DMS114 treated with DMSO at 0.1 percent for 48 hours (cell line): Measurements from ENCODE around the gene ANKRD23.
"Not testable (repeated sequence)": the region's sequence is repeated elsewhere in the genome, so short reads cannot be mapped to it uniquely, and the experiment has no call there.

Experiments used
- DNase-seq: peaks from one replicate; lab custom pipeline; 2025; ENCODE audit not compliant: unreplicated experiment; lab: John Stamatoyannopoulos, UW

Gene ANKRD23

DNA sequence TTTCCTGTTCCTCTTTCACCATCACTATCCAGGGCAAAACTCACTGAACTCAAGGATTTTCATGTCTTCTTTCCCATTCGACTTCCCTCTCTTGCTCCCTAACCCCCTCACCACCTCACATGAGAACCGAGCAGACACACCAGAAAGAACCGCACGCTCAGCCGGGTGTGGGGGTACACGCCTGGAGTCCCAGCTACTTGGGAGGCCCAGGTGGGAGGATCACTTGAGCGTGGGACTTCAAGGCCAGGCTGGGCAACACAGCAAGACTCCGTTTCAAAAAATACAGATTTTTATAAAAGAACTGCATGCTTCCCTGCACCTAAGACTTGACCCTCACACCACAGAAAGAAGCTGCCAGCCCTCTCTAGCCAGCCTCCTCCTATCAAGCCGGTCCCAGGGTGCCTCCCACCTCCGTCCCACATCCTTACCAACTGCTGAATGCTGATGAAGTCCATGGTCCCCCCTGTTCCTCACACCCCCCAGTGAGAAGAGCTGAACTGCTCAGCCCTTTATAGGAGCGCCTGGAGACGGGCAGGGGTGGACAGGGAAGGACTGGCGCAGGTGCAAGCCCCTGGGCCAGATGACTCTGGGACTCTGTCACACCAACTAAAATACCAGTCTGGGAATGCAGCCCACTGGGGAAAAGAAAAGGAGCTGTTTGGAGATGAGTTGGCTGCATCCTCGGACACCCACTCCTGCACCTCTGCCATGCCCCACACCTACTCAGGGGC is at the start of gene ANKRD23:
TSS of gene ANKRD23 (minus strand) at position 484 of the 731 bp plus-strand sequence. CDS start at position 455, 29 bp downstream.
- no peak for DNase-seq

DNA sequence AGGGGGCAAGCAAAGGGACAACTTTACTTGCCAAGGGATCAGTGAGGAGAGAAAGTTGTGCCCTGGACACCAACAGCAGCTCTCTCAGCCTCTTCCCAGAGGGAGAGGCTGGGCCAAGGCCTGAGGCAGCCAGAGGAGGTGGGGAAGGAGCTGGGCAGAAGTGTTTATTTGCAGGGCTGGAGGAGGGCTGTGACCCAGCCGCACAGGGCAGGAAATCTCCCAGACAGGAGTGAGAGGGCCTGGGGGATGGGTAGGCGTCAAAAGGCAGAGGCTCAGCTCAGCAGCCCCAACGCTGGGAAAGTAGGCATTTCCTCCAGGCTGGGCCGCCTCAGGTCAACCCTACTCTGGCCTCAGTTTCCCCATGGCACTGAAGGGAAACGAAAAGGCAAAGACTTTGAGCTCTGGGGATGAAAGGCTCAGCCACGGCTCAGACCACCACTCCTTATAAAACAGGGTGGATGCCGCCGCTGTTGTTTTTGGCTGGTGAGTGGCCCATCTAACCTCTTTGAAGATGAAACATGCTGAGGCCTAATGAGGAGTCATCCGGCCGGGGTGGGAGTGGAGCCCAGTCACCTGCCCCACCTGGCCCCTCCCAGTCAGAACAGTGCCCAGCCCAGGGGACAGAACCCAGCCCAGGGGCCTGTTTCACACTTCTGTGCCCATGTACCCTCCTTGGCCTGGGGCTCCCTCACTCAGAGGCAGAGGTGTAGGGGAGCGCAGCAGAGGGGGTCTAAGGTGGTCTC is 47.9 kb upstream of the ANKRD23 start:
- no peak for DNase-seq

DNA sequence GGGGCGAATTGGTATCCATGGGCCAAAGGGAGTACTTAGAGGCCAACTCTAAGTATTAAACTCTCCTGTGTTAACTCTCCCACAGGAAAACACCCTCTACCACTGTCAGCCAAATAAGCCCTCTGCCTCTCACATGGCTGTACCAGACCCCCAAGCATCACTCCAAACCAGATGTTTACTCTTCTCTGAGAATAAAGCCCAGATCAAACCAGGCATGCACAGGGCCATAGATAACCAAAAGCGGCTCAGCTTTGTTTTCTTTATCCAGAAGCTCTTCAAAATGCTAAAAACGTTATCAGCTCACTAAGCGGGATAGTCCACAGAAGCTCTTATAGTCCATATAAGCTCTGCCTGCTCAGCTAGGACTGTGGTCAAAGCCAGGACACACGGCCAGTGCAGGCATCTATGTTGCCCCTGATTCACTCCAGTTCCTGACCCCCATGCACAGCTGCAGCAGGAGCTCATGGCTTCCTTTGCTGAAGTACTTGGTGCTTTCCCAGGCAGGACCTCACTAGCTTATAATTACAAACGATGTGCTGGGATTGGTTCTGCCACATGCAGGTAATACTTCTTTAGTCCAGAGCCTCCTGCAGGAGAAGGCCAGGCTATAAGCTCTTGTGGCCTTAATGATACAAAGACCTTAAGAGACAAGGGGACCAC is 47.0 kb upstream of the ANKRD23 start:
- DNase-seq = no peak

DNA sequence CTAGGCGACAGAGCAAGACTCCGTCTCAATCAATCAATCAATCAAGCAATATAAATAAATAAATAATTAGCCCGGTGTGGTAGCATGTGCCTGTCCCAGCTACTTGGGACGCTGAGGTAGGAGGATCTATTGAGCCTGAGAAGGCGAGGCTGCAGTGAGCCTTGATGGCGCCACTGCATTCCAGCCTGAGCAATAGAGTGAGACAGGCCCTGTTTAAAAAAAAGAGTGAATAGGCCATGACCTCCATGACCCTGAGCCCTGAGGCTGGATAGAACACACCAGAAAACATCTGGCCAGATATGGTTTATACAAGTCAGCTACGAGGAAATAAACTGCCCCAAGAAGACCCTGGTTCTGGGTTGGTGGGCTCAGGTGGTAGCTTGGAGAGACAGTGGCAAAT is 46.4 kb upstream of the ANKRD23 start:
- DNase-seq = no peak

DNA sequence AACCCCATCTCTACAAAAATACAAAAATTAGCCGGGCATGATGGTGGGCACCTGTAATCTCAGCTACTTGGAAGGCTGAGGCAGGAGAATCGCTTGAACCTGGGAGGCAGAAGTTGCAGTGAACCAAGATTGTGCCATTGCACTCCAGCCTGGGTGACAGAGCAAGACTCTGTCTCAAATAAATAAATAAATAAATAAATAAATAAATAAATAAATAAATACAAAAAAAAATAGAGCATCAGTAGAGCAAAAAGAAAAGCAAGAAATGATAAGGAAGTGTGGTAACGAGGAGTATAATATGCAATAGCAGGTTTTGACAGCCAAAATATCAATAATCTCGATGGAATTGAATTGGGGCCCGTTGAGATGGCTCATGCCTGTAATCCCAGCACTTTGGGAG is 45.7 kb upstream of the ANKRD23 start:
- DNase-seq = not testable (repeated sequence)

DNA sequence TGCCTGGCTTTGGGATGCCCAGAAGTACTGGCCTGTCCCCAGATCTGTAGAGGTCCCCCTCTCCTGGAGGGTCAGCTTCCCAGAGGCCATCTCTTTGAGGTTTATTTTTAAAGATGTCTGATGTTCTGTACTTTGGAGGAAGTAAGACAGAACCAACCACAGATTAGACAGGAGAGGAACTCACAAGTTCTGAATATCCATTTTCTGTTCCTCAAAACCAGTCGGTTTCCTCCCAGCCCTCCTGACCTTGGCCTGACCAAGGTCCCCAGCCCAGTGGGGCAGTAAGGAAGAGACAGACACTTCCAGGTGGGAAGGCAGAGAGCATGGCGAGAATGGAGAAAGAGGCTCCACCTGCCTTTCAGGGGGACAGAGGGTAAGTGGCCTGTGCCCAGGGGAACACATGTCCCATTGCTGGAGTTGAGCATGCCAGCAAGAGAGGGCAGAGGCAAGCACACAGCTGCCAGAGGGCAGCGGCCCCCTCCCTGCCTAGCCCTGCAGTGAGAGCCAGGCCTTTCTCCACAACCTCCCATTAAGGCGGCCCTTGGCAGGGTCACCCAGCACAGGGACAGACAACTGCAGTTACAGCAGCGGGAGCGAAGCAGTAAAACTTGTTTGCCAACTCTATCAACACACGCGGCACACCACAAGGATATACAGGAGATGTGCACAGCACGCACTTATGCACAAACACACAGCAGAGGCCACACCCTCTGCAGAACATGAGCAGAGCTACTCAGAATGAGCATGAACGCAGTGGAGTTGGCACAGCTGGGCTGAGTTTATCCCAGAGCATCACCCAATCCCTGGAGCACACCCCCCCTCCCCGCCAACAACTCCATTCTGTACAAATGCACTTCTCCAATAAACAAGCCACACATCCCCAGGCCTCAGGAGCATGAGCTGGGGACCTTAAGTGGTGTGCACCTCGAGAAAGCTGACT is 44.5 kb upstream of the ANKRD23 start:
- DNase-seq = no peak

DNA sequence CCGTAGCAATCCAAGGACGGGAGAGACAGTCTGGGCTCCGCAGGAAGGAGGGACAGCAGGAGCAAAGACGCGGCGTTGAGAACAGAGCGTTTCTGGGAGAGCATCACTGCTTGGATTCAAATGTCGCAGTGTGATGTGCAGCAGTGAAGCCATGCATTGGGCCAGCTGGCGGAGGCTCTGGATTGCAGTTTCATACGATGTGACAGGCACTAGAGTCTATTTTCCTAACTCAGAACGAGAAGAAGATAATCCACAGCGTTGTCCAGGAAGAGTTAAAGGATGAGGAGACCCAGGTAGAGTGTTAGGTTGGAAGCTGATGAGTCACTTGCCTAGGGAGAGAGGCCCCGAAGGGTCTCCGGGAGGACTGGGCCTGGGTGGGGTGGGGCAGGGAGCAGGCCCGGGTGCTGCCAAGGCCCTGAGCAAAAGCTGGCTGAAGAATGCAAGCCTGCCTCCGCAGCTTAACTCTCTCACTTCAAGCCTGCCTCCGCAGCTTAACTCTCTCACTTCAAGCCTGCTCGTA is 43.7 kb upstream of the ANKRD23 start:
- DNase-seq = no peak

DNA sequence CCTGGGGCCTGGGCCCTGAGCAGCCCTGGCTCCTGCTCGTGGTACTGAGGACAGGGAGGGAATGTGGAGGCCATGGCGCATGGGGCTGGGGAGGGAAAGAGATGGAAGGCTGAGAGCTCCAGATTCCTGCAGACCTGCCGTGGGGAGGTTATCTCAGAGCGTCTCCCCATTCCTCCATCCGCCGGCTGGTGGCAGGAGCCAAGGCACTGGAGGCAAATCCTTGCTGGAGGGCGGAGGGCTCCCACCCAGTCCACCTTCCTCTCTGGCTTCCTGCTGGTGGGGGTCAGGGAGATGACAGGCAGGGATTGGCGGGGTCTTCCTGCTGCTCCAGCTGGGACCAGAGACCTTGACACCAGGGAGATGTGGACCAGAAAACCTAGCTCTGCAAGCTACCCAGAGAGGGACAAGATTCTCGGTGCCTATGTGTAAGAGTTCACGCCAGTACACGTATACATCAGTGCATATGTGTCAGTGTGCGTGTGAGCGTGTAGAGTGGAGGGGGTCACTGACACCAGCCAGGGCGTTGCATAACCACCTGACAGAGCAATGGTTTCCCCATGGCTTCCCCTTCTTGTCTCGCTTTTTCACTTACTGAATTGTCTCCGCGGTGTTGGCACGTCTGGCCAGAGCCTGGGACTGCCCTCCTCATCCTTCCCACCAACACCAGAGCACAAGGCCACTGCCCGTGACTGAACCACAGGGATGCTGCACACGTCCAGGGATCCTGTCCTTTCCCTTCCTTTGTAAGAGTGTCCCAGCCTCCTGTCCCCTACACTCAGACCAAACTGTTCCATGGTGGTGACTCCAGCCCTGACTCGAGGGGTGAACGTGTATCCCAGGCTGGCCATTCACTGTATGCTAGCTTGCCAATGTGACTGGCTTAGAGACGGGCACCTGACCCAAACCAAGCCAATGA is 41.9 kb upstream of the ANKRD23 start:
- no peak for DNase-seq

DNA sequence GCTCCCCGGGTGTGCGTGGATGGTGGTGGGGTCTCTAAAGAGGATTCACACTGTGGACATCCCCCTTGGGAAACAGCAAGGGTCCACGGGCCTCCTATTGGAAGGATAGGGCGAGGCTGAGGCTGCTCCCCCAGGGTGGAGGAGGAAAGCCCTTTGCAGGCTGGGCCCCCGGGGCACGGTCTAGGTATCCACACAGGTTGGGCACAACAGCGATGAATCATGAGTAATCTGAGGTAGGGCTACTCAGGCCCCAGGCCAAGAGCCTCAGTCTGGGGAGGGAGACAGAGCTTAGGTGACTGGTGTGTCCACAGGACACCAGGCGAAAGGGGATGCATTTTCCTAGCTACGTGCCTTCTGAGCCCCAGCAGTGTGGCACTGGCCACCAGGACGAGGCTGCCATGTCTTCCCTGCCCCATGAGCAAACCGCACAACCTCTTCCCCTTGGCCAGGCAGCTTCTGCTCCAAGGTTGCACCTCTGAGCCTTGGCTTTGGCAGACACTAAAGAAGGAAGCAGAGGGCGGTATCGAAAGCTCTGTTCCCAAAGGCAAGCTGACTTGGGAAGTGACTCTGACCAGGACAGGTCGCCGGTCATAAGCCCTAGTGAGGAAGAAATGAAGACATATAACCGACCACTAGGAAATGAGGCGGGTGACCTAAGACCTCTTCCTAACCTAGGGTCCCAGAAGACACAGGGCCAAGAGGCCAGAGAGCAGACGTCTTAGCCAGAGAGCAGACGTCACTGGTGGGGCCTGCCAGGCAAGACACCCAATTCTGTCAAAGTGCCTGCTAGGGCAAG is 40.7 kb upstream of the ANKRD23 start:
- DNase-seq = no peak

DNA sequence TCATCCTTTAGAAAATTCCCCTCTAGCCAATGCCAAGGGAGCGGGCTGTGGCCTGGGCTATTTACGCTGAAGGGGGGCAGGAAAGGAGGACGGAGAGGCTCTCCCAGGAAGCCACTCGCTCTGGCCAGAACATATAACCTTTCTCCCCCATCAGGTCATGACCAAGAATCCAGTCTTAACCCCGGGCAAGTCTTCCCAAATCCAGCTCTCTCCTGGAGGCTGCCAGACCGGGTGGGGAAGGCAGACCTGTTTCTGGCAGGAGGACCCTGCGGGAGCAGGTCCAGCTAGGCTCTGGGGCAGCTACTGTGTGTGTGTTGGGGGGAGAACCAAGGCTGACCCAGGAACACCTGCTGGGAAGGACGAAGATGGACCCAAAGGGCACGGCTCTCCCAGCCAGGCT is 39.5 kb upstream of the ANKRD23 start:
- DNase-seq = no peak

DNA sequence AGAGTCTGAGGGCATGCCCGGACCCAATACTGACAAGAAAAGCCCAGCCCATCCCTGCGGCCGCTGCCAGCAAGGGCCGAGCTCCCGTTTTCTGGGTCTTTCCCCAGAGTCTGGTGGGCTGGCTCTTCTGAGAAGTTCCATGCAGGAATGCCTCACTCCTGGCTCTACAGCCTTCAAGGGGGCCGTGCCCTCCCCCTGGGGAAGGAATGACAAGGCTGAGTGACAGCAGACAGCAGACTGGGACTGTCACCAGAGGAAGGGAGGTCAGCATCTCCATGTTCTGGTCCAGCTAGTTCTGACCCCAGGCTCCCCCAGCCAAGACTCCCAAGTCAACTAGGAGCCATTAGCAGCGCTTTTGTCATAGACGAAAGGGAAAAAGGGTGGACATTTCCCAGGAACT is 39.1 kb upstream of the ANKRD23 start:
- no peak for DNase-seq

DNA sequence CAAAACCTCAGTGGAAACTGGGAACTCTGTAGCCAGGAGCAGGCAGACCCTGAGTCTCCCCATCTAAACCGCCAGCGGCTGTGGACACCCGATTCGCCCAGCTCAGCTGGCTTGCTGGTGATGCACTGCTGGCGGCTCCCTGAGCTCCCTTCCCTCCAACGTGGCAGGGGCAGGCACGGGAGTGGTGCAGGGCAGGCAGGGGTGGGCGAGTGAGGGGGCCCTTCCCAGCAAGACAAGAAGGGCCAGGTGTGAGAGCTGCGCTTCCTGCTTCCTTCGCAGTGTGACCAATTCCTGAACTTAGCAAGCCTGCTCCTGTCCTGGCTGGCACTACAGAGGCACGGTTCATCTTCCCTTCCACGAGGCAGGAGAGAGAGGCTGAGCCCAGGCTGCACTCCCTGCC is 38.4 kb upstream of the ANKRD23 start:
- DNase-seq = no peak

DNA sequence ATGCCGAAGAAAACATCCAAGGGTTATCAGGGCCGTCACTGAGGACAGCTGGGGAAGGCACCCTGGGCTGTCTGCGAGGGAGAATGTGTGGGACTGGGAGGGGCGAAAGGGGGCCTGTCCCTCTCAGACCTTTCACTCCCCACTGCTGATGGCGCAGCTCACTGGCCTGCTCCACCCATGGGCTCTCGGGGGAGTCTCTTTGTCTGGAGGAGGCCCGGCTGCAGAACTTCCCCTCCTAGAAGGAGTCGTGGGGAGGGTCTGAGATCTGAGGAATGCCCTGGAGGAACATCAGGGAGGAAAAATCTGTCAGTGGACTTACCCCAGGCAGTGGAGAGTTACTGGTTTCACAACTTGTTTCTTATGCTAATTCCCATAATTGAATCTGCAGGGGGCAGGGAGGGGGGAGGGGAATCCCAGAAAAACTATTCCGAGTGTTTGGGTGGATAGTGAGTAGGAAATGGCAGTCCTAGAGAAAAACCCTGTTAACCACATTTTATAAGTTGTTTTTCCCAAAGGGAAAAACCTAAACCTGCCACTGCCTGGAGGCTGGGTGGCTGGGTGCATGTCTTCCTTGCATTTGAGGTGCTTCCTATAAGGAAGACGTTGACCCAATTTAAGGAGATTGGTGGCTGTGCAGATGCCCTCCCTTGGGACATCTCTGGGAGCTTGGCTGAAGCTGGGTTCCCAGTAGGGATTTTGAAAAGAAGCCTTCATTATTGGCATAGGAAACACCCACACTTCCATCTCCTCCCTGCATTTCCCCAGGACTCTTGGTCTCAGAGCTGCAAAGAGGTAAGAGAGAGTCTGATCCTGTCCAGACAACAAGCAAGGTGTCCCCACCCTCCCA is 37.8 kb upstream of the ANKRD23 start:
- no peak for DNase-seq

DNA sequence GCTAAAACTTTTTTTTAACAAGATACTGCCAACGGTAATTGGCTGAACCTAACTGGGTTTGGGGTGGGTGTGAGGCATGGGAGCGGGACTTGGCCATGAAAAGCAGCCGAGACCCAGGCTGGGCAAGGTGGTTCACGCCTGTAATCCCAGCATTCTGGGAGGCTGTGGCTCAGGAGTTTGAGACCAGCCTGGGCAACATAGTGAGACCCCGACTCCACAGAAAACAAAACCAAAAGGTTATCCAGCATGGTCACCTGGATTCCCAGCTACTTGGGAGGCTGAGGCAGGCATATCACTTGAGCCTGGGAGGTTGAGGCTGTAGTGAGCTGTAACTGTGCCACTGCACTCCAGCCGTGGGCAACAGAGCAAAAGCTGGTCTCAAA is 37.1 kb upstream of the ANKRD23 start:
- no peak for DNase-seq

DNA sequence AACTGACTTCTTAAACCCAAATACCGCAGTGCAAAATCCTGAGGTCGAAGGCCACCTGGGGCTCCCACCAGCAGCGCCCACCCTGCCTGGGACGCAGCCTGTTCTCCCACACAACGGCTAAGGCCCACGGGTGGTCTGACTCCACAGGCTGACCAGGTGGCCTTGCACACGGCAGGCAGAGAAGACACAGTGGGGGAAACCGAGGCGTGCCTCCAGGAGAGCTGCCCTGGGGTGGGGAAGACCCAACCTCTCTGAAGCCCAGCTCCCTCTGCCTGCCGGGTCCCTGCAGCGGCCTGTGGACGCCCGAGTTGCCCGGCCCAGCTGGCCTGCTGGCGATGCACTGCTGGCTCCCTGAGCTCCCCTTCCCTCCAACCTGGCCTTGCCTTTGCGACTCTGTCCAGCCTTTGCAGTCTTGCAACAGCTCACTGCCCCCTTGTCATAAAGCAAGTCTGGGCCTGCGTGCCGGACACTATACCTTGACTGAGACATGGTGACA is 35.8 kb upstream of the ANKRD23 start:
- no peak for DNase-seq

DNA sequence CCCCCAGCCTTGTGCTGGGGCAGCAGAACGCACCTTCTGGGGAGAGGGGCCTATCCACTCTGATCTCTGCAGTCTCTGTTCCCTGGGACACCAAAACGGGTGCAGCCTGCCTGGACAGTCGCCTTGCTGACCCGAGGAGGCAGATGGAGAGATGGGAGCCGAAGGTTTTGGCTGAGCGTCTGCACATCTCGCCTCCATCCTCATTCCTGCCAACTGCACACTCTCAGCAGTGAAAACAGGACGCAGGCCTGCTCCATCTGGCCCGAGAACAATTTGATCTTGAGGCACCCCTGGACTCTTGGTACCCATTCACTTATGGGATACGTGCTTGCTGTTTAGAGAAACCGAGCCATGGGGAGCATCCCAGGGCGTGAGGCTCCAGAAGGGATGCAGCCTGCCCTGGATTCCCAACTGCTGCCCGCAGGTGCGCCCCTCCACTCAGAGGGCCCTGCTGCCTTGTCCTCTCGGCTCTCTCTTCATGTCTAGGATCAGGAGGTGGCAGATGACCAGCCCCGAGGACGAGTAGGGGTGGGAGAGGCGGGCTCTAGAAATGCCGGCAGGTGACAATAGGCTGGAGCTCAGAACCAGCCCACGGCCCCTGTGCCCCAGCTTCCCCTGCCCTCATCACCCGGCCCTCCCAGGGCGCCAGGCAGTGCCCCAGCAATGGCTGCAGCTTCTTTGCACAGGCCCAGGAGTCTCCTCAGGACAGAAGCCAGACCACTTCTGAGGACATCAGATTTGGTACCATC is 35.1 kb upstream of the ANKRD23 start:
- DNase-seq = no peak

DNA sequence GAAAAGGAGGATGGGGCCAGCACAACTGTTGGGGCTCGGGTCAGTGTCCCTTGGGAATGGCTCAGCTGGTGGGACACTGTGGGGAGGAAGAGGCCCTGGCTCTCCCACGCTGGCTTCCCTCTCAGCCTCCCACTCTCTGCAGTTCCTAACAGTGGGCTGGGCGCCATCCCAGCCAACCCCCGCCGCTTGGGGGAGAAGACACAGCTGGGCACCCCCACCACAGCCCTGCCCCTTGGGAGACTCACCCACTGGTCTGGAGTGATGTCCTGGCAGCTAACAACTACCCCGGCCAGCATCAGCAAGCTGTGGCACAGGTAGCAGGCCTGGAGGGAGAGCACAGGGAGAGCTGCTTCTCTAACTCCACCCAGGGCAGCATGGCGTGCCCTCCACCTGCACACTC is 34.4 kb upstream of the ANKRD23 start:
- no peak for DNase-seq
